A549 treated with dexamethasone at 1 μM for 4 hours (cell line): Measurements from ENCODE around the gene GRIA2. TPM values are rescaled to one million over a fixed set of nuclear protein-coding genes. Genes with fewer than 3 reads are reported as not detected.

Experiments
- total RNA-seq: library from RNA; stranded (reverse); fragments of 200-300 nt; extraction: Qiagen RNA extraction; gene quantifications from 5 replicates; pipeline ENCODE4 v1.2.3, GENCODE V29; 2022

GRIA2 gene
- not detected in 5 replicates for total RNA-seq

GRCh38 chr4:157220371-157220881, at the start of gene GRIA2:
TSS of gene GRIA2 (plus strand) at chr4:157220728. CDS start at chr4:157221043, 315 bp downstream.

Other genes with a start within 250 kb of the GRIA2 start
- gene PDGFC, start 248.9 kb upstream of the GRIA2 start, total RNA-seq, result 2.5 to 3.4 TPM (median 3.2 TPM) in 5 replicates
- gene GLRB, start 144.6 kb upstream of the GRIA2 start, total RNA-seq, result 0.64 to 0.92 TPM (median 0.77 TPM) in 5 replicates